ENCODE measurements around the gene RETREG1. TPM values are rescaled to one million over a fixed set of nuclear protein-coding genes. Genes with fewer than 3 reads are reported as not detected.

RETREG1 gene
- total RNA-seq, 4 donors from 2014 or later: 22.5 to 73.3 (median 43.6) TPM

- DNase-seq (ENCODE audit: low spot score): no peak
- TF ChIP-seq CTCF (IDR thresholded peaks at IDR 0.05): no peak
- no peak for ATAC-seq (ENCODE audit: low FRiP score)
These were observed 22.4 kb upstream of the RETREG1 start for GRCh38 chr5:16639206-16639605.

GRCh38 chr5:16628376-16628775 lies 11.6 kb upstream of the RETREG1 start:
- ATAC-seq (ENCODE audit: low FRiP score): no peak
- TF ChIP-seq CTCF (IDR thresholded peaks at IDR 0.05): no peak
- DNase-seq (ENCODE audit: low spot score): no peak

- no peak for ATAC-seq (ENCODE audit: low FRiP score)
- TF ChIP-seq CTCF (IDR thresholded peaks at IDR 0.05): no peak
- no peak for DNase-seq (ENCODE audit: low spot score)
These were observed 10.0 kb upstream of the RETREG1 start for GRCh38 chr5:16626696-16627264.

- ATAC-seq (ENCODE audit: low FRiP score) (no peak), DNase-seq (ENCODE audit: low spot score) (no peak)
- TF ChIP-seq CTCF (IDR thresholded peaks at IDR 0.05): no peak
These were observed 8.3 kb upstream of the RETREG1 start for GRCh38 chr5:16625096-16625495.

- ATAC-seq (ENCODE audit: low FRiP score) (no peak), DNase-seq (ENCODE audit: low spot score) (no peak)
- no peak for TF ChIP-seq CTCF (IDR thresholded peaks at IDR 0.05)
These were observed 2.3 kb upstream of the RETREG1 start for GRCh38 chr5:16619136-16619535.

- DNase-seq (ENCODE audit: low spot score) (no peak), ATAC-seq (ENCODE audit: low FRiP score) (no peak)
- no peak for TF ChIP-seq CTCF (IDR thresholded peaks at IDR 0.05)
These were observed 1.5 kb upstream of the RETREG1 start for GRCh38 chr5:16618138-16618897.

Measured in omental fat pad (tissue), 4 donors.